ENCODE results near the gene TRIM9.

DNA sequence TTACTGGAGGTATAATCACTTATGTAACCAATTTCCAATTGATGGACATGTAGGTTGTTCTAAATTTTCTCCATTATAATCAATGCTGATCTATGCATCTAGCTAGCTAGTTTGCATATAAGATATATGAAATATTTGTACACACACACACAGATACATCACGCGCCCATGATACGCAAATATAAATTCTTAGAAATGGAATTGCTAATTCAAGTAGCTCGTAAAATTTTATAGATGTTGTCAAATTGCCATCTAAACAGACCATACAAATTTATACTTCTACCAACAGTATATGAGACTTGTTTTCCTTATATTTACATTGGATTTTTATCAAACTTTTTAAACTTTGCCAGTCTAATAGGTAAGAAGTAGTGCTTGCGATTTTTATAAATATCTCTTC, 29.1 kb upstream of the TRIM9 start:
- TF ChIP-seq, protein P1, sequence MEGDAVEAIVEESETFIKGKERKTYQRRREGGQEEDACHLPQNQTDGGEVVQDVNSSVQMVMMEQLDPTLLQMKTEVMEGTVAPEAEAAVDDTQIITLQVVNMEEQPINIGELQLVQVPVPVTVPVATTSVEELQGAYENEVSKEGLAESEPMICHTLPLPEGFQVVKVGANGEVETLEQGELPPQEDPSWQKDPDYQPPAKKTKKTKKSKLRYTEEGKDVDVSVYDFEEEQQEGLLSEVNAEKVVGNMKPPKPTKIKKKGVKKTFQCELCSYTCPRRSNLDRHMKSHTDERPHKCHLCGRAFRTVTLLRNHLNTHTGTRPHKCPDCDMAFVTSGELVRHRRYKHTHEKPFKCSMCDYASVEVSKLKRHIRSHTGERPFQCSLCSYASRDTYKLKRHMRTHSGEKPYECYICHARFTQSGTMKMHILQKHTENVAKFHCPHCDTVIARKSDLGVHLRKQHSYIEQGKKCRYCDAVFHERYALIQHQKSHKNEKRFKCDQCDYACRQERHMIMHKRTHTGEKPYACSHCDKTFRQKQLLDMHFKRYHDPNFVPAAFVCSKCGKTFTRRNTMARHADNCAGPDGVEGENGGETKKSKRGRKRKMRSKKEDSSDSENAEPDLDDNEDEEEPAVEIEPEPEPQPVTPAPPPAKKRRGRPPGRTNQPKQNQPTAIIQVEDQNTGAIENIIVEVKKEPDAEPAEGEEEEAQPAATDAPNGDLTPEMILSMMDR (conservative IDR thresholded peaks at IDR 0.05; ENCODE audit: low read depth, low read length), result no peak
- TF ChIP-seq EZH2 (IDR thresholded peaks at IDR 0.05; ENCODE audit: low read length, unreplicated experiment), result no peak
- TF ChIP-seq EZH2phosphoT487 (IDR thresholded peaks at IDR 0.05; ENCODE audit: borderline replicate concordance, low read length), result no peak
